HG03108 (cell line): ENCODE results near the gene SERPINB3.
"Not testable (repeated sequence)": the region's sequence is repeated elsewhere in the genome, so short reads cannot be mapped to it uniquely, and the experiment has no call there.

Experiments
- ATAC-seq: cut with Tn5 transposase; IDR thresholded peaks from one replicate; pipeline ENCODE4 v1.9.1; 2021; ENCODE audit warnings: moderate library complexity; ENCODE audit not compliant: unreplicated experiment

Gene SERPINB3

DNA sequence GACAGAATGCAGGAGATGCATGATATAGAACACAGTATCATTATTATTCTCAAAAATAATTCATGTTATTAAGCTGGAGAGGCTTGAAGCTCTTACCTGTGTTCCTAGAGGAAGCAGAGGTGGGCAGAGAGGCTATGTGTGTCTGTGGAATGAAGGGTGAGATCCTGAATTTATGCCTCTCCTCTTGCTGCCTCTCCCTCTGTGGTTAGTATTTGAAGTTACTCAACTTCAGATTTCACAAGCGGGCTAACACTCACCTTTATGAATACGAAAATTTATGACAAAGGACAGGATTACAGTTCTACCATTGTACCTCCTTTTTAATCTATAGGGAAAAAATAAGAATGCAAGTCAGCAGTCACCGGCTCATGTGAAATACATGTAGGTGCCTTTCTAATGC lies at the start of gene SERPINB3:
Gene SERPINB3, minus strand, starts transcription at position 144 of the 400 bp plus-strand sequence. CDS start 677 bp downstream, outside the sequence.
- ATAC-seq: not testable (repeated sequence)

DNA sequence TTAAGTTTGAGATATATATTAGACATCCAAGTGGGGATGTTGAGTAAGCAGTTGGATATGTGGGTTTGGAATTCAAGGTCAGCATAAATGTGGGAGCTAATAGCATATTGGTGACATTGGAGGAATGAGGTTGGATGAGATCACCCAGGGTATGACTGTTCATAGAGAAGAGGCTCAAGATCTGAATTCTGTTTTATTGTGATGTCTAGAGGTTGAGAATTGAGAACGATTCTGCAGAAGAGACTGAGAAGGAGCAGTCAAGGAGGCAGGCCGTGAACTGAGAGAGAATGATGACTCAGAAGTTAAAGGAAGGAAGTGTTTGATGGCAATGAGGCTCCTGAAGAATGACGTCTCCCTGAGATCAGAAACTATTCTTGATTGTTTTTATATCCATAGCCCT lies 47.0 kb upstream of the SERPINB3 start:
- ATAC-seq: no peak

- ATAC-seq: no peak
Observed at GRCh38 chr18:63707816-63708215, 46.1 kb upstream of the SERPINB3 start.

DNA sequence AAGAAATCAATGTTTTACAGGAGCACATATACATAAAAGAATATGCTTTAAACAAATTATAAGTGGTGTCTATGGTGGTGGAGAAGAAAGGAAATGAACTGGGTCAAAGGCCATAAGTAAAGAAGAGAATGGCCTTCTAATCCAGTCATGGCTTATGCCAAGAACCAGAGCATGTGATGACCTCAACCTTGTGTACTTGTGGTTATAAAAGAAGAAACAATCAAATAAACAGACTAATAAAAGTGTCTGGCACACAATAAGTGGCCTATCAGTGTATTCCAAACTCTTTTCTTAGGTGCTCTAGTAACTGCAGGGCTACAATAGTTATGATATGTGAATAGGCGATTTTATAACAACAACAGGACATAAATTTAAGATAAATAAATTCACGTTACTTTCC lies 43.7 kb upstream of the SERPINB3 start:
- ATAC-seq: no peak

DNA sequence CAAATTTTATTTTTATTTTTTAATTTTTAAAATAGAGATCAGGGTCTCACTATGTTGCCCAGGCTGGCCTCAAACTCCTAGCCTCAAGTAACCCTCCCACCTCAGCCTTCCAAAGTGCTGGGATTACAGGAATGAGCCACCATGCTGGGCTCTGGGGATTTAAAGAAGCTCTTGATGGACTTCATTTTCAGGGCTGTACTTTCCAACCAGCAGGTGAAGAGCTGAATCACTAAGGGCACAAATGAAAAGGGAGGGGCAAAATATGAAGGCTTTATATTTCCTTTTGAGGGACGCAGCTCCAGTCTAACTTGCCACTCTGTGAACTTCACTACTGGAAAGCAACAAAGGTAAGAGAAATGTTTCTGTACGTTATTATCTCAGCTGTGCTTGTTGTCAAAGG lies 41.0 kb upstream of the SERPINB3 start, which contains the start of gene SERPINB11:
Gene SERPINB11, plus strand, starts transcription at position 301 of the 400 bp plus-strand sequence. CDS start 7,234 bp downstream, outside the sequence.
- ATAC-seq: no peak

- no peak for ATAC-seq
Observed at GRCh38 chr18:63701952-63702351, 40.3 kb upstream of the SERPINB3 start.

GRCh38 chr18:63700501-63700900 lies 38.8 kb upstream of the SERPINB3 start:
- ATAC-seq: no peak

- no peak for ATAC-seq
Observed at GRCh38 chr18:63697097-63697660, 35.5 kb upstream of the SERPINB3 start.

DNA sequence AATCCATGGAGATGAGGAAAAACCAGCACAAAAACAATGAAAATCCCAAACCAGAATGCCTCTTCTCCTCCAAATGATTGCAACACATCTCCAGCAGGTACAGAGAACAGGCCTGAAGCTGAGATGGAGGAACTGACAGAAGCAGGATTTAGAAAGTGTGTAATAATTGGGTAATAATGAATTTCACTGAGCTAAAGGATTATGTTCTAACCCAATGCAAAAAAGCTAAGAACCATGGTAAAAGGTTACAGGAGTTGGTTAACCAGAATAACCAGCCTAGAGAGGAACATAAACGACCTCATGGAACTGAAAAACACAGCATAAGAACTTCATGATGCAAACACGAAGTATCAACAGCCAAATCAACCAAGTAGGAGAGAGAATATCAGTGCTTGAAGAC lies 27.4 kb upstream of the SERPINB3 start:
- no peak for ATAC-seq

DNA sequence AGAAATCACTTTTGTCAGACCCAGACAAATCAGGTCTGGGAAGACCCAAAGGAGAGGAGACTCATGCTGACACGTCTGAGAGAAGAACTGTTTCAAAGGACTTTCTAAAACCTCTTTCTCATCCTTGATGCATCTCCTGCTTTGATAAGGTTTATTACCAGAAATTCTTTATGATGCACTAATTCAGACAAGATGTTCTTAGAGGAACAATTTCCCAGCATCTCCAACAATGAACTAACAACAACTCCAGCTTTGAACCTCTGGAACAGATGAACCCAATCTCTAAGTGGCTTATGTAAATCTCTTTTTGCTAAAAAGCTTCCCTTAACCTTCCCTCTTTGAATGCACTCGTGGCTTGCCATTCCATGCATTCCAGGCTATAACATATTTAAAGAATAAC lies 25.2 kb upstream of the SERPINB3 start:
- ATAC-seq: no peak

DNA sequence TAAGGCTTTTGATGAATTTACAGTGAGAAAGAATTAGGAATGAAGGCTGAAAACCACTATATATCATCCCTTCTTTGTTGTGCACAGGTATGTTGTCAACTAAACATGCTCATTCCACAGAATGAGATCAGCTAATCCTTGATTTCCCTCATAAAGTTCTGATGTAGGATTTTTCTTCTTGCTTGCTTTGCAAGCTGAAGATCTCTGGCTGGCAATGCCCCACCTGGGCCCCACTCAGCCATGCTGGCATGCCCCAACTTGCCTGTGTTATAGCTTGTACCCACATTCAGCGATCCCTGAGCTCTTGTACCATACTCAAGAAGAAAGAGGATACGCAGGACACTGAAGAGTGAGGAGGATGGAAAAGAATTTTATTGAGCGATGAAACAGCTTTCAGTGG lies 23.0 kb upstream of the SERPINB3 start:
- ATAC-seq: no peak

GRCh38 chr18:63683890-63684289 lies 22.2 kb upstream of the SERPINB3 start:
- no peak for ATAC-seq

GRCh38 chr18:63683152-63683551 lies 21.5 kb upstream of the SERPINB3 start:
- ATAC-seq: no peak

DNA sequence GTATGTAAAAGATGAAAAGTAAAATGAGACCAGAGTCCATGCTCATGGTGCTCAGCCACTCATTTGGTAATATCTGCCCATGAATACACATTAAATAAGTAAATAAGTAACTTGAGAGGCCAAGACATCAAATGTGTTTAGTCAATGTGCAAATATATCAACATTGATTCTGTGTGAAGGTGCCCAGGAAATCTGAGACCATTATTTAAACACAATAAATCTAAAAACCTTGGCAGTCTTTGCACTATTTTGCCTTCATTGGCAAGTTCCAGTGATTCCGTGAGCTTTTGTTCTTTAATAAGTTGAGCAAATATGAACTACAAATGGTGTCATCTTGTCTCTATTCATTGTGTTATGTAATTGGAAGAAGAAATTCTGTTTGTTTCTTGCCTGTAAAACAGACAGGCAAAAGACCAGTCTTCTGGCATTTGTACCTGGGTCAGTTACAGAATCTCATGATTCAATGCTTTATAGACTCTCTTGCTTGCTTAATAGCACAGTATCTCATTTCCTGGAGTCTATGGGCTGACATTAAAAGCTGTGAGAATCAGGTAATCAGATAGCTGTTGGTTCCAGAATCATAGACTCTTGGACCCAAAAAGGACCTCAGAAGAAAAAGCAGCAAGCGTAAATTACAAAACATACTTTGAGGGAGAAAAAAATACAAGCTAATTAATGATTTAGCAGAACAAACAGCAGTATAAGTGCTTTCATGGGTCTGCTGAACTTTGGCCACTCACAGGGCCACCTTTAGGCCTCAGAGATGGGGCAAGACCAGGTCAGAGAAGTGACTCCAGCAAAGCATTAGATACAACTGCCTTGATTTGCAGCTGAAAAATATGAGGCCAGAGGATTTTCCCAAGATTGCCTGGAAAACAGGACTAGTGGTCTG lies 20.0 kb upstream of the SERPINB3 start:
- ATAC-seq: no peak

GRCh38 chr18:63679820-63680606 lies 18.3 kb upstream of the SERPINB3 start:
- no peak for ATAC-seq

GRCh38 chr18:63677500-63678225 lies 16.0 kb upstream of the SERPINB3 start:
- ATAC-seq: no peak

DNA sequence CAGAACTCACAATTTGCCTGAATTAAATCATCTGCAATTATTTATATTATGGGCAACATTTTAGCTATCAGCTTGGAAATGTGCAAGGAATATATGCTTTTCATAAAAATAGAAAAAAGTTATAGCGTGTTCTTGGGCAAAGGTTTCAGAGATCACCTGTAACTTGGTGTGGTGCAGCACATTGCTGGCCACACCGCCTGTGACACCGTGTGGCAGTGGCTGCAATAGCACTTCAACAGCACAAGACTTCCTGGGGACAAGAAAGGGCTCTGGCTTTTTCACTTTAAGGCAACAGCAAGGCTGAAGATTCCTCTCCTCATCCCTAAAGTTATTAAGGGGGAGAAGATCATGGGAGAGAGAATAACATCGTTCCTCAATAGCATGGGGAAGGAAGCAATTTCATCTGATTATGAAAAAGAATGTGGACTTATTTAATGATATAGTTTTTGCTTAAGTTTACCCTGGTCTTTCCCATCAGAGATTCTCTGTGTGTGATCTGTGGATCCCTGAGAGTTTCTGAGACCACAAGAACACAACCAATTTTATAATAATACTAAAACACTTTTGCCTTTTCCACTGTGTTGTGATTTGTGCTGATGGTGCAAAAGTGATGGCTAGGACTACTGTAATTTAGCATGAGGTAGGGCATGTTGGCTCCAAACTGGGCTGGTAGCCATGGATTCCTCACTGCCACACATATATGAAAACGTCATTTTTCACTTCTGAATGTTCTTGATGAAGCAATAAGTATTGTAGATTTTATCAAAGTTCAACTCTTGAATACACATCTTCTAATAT lies 15.0 kb upstream of the SERPINB3 start:
- ATAC-seq: peak; percentile 64

- ATAC-seq: no peak
Observed at GRCh38 chr18:63664571-63664970, 2.9 kb upstream of the SERPINB3 start.

DNA sequence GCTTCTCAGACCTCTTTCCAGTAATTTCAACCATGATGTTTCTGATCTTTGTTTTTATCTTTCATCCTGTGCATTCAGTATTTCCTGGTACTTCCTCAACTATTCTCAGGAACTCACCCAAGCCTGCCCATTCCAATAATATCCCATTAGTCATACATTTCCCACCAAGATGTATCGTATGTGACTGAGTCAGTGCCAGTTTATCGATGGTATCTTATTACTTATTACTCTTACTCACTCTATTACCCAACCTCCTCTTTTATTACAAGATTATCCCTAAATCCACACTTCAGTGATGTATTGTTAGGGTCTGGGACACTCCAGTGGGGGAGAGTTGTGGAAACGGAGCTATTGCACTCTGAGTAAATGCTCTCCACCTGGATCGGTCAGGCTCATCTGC lies 2.8 kb downstream of the SERPINB3 start:
- not testable (repeated sequence) for ATAC-seq

- ATAC-seq: not testable (repeated sequence)
Observed at GRCh38 chr18:63650271-63650670, 11.4 kb downstream of the SERPINB3 start.
